Activated B cell treated with CpG ODN at 0.5 μM for 24 hours (primary cell): Measurements from ENCODE around the gene MAGIX. TPM values are rescaled to one million over a fixed set of nuclear protein-coding genes. Genes with fewer than 3 reads are reported as not detected.

Experiments
- ATAC-seq: fragments of 200-7000 bp; cut with Tn5 transposase; one replicate; pipeline ENCODE4 v1.10.0; 2021; ENCODE audit warnings: low read depth, mild to moderate bottlenecking, moderate library complexity
- CTCF ChIA-PET: fragments of 350-600 bp; sonication (Branson Sonifier 250); formaldehyde crosslinking; loops from one replicate; lab custom pipeline; 2021; ENCODE audit warnings: antibody characterized with exemption; lab: Charles Lee
- POLR2A ChIA-PET: fragments of 350-600 bp; sonication (Branson Sonifier 250); formaldehyde crosslinking; loops from one replicate; lab custom pipeline; 2021; ENCODE audit warnings: antibody characterized with exemption; lab: Charles Lee
- DNase-seq: peaks from one replicate; pipeline ENCODE4 v3.0.0; 2022
- H3K27ac Mint-ChIP-seq: one replicate; pipeline ENCODE4 v1.8.0; 2020; ENCODE audit warnings: mixed read lengths
- H3K27me3 Mint-ChIP-seq: one replicate; pipeline ENCODE4 v1.8.0; 2021; ENCODE audit warnings: mixed read lengths
- H3K36me3 Mint-ChIP-seq: one replicate; pipeline ENCODE4 v1.8.0; 2021; ENCODE audit warnings: low read depth, mixed read lengths
- H3K4me1 Mint-ChIP-seq: one replicate; pipeline ENCODE4 v1.8.0; 2021; ENCODE audit warnings: mixed read lengths
- H3K4me3 Mint-ChIP-seq: one replicate; pipeline ENCODE4 v1.8.0; 2020; ENCODE audit warnings: mild to moderate bottlenecking, mixed read lengths
- H3K9me3 Mint-ChIP-seq: one replicate; pipeline ENCODE4 v1.8.0; 2020; ENCODE audit warnings: mixed read lengths
- intact Hi-C: fragments of 100-400 bp; cut with micrococcal nuclease; formaldehyde crosslinking; loops from one replicate; pipeline ENCODE4 v1.15.1; 2024
- total RNA-seq: library from RNA; stranded (reverse); gene quantifications from 2 replicates; pipeline ENCODE4 v1.2.3, GENCODE V29; 2022
- TF ChIP-seq, protein P1 (sequence below): fragments of 200-600 bp; IDR thresholded peaks from one replicate; pipeline ENCODE4 v1.8.0; 2022; ENCODE audit warnings: antibody characterized with exemption, mild to moderate bottlenecking

MAGIX gene
- total RNA-seq, 1 donor from 2014 or later, result 1.5 TPM

DNA sequence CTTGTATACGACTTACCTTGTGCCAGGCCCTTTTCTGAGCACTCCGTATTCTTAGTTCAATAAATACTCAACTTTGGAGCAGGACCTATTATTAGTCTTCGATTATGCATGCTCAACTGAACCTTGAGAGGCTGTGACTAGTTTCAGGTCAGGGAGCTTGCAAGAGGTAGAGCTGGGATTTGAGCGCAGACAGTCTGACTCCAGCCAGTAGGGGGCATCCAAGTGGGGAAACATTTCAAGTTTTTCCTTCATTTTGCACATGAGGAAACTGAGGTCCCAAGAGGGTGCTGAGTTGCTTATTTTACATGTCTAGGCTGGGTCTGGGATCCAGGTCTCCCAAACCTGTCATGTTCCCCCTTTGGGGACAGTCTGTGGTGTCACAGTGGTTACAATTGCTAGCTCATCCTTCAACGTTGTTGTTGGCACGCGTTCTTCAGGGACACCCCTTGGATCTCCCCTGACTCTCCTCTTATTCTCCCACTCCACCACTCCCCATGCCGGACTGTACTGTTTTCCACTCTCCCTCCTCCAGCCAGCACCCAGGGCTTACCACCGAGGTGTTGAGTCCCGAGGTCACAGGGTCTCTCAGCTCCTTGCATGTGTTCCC is 30.3 kb downstream of the MAGIX start:
- ATAC-seq, result no peak

DNA sequence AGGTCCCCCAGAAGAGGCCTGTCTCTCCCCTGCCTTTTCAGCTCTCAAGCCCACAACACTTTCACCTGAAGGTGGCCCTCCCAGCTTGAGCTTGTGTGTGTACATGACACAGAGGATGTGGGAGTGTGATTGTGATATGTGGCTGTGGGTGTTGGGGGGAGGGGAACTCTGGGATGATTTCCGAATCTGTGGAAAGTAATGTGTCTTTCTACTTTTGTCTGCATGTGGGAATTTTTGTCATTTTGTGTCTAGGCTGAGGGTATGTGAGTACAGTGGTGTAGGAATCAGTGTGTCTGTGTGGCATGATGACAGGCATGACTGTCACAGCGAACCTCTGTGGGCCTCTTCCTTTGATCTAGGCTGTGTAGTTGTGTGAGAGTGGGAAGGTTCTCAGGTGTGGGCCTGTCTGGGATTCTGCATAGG is 31.0 kb downstream of the MAGIX start:
- Mint-ChIP-seq H3K4me1 (peaks cover 29% of the 10 kb centered on the region), H3K36me3 (peaks cover 2% of the 10 kb centered on the region), H3K27ac (no peak overlapping the region), H3K27me3 (no peaks in the 10 kb centered on the region), H3K4me3 (peak overlapping the region; percentile 3), H3K9me3 (no peaks in the 10 kb centered on the region)
- DNase-seq, result no peak
- TF ChIP-seq, protein P1, sequence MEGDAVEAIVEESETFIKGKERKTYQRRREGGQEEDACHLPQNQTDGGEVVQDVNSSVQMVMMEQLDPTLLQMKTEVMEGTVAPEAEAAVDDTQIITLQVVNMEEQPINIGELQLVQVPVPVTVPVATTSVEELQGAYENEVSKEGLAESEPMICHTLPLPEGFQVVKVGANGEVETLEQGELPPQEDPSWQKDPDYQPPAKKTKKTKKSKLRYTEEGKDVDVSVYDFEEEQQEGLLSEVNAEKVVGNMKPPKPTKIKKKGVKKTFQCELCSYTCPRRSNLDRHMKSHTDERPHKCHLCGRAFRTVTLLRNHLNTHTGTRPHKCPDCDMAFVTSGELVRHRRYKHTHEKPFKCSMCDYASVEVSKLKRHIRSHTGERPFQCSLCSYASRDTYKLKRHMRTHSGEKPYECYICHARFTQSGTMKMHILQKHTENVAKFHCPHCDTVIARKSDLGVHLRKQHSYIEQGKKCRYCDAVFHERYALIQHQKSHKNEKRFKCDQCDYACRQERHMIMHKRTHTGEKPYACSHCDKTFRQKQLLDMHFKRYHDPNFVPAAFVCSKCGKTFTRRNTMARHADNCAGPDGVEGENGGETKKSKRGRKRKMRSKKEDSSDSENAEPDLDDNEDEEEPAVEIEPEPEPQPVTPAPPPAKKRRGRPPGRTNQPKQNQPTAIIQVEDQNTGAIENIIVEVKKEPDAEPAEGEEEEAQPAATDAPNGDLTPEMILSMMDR, result no peak
- intact Hi-C loops, result loop anchor here (5.0 to 10.0 kb wide), 4 partner anchors 36 to 1539 kb away; partner anchors contain the start of genes ELK1, PIM2, SLC35A2 and USP27X
- CTCF ChIA-PET, result interaction anchor here (1.2 to 2.0 kb wide), 2 partner anchors 26 to 75 kb away, joined by 4 to 10 read pairs; no protein-coding TSS in a partner anchor
- ATAC-seq, result no peak
- POLR2A ChIA-PET, result interaction anchor here (0.6 kb wide), 1 partner anchor 42 kb away, joined by 3 read pairs; the partner anchor contains the start of gene CCDC22

More for the DNA sequence above, 30.3 kb downstream of the MAGIX start:
- DNase-seq, result no peak
- H3K27ac Mint-ChIP-seq, result no peak overlapping the region
- H3K27me3 Mint-ChIP-seq, result no peaks in the 10 kb centered on the region
- POLR2A ChIA-PET, result interaction anchor here (1.0 to 4.6 kb wide), 2 partner anchors 25 to 37 kb away, joined by 5 to 48 read pairs; no protein-coding TSS in a partner anchor
- CTCF ChIA-PET, result interaction anchor here (1.0 to 2.0 kb wide), 7 partner anchors 9 to 561 kb away, joined by 3 to 10 read pairs (median 4); no protein-coding TSS in a partner anchor
- H3K4me1 Mint-ChIP-seq, result peaks cover 26% of the 10 kb centered on the region
- H3K4me3 Mint-ChIP-seq, result peak overlapping the region; percentile 32
- TF ChIP-seq, protein P1, result no peak
- H3K36me3 Mint-ChIP-seq, result peaks cover 2% of the 10 kb centered on the region
- no peaks in the 10 kb centered on the region for H3K9me3 Mint-ChIP-seq
- intact Hi-C loops, result loop anchor here (5.0 to 10.0 kb wide), 4 partner anchors 36 to 1538 kb away; partner anchors contain the start of genes ELK1, PIM2, SLC35A2 and USP27X

DNA sequence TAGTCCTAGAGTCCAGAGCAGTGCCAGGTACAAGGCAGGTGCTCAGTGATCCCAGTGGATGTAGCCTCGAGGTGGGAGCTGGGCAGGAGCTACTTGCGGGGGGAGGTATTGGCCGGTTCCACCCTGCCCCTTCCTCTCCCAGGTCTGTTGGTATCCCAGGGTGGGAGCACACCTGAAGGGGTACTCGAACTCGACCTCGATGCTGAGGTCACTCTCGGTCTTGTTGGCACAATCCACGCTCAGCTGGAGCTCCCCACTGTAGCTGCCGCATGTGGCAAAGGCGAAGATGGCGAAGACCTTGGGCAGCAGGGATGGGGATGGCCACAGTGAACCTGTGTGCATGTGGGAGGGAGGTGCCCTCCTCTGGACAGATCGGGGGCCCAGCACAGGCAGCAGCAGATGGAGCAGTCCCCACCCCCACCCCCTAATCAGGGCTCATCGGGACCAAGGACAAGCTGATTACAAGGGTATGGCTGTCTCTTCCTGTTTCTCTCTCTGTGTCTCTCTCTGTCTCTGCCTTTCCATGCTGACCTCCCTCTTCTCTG is 35.1 kb downstream of the MAGIX start:
- POLR2A ChIA-PET, result no interaction called here
- DNase-seq, result no peak
- no peak overlapping the region for H3K4me3 Mint-ChIP-seq
- H3K9me3 Mint-ChIP-seq, result no peaks in the 10 kb centered on the region
- no peaks in the 10 kb centered on the region for H3K36me3 Mint-ChIP-seq
- no peak overlapping the region for H3K27ac Mint-ChIP-seq
- H3K27me3 Mint-ChIP-seq, result no peaks in the 10 kb centered on the region
- peaks cover 12% of the 10 kb centered on the region for H3K4me1 Mint-ChIP-seq
- intact Hi-C loops, result loop anchor here (10.0 kb wide), 2 partner anchors 283 to 1543 kb away; partner anchors contain the start of genes ELK1, PIM2, SLC35A2 and UXT
- ATAC-seq, result no peak
- CTCF ChIA-PET, result no interaction called here
- TF ChIP-seq, protein P1, result no peak

DNA sequence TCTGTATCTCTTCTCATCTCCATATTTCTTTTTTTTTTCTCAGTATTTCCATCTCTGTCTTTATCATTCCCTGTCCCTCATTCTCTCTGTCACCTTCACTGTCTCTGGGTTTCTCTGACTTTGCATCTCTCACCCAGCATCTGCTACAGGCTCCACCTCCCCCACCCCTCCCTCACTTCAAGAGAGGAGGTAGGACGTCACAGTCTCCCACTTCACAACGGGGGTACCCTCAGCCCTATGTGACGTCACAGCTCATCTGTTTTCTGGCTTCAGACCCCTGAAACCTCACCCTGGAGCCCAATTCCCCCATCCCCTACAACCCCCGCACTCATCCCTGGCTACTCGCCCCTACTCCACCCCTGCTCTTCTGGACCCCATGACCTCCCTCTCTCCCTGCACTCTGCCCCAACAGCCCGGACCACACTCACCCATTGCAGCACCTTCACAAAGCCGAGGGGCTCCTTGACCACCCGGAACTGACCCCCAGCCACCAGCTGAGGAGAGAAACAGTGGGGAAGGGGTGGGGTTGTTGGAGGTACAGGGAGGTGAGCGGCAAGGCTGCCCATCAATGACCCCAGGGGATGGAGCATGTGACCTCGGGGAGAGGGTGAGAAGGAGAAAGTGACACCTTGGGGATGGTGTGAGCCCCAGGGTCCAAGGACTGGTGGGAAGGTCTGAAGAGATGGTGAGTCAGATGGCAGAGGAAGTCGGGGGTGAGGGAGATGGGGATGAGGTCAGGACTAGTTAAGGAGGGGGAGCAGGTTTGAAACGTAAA is 36.2 kb downstream of the MAGIX start:
- no peak for ATAC-seq
- Mint-ChIP-seq H3K27ac (no peak overlapping the region), H3K27me3 (no peaks in the 10 kb centered on the region), H3K9me3 (no peaks in the 10 kb centered on the region), H3K36me3 (no peaks in the 10 kb centered on the region), H3K4me3 (no peak overlapping the region), H3K4me1 (peaks cover 9% of the 10 kb centered on the region)
- no peak for DNase-seq
- TF ChIP-seq, protein P1, result no peak
- intact Hi-C loops, result loop anchor here (10.0 kb wide), 2 partner anchors 284 to 1544 kb away; partner anchors contain the start of genes ELK1, PIM2, SLC35A2 and UXT
- ChIA-PET POLR2A (no interaction called here), CTCF (no interaction called here)
